HG03520 (cell line): ENCODE data around the gene MZT1.

ENCODE experiments used
- ATAC-seq: cut with Tn5 transposase; IDR thresholded peaks from one replicate; pipeline ENCODE4 v1.9.1; 2021; ENCODE audit warnings: mild to moderate bottlenecking, moderate library complexity; ENCODE audit not compliant: unreplicated experiment

Gene MZT1

GRCh38 chr13:72686766-72687165 is 40.7 kb downstream of the MZT1 start:
- no peak for ATAC-seq

GRCh38 chr13:72680353-72680752 is 47.1 kb downstream of the MZT1 start:
- ATAC-seq = no peak

- ATAC-seq = no peak
These were observed 49.1 kb downstream of the MZT1 start for GRCh38 chr13:72678312-72678711.

DNA sequence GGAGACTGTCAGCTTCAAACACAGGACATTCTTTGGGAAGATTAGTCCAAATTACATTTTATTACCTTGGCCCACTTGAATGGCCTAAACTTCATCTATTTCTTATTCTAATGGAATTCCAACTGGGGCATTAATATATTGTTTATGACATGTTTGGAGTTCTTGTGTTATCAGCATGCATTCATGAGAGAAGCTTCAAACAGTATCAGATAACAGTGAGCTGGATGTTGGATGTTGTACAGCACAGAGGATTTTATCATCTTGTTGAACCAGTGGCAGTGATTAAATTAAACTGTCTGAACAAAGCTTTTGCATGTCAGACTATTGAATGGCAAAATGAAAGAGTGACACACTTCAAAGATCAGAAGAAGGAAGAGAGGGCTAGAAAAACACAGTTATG is 50.0 kb downstream of the MZT1 start:
- ATAC-seq = no peak

DNA sequence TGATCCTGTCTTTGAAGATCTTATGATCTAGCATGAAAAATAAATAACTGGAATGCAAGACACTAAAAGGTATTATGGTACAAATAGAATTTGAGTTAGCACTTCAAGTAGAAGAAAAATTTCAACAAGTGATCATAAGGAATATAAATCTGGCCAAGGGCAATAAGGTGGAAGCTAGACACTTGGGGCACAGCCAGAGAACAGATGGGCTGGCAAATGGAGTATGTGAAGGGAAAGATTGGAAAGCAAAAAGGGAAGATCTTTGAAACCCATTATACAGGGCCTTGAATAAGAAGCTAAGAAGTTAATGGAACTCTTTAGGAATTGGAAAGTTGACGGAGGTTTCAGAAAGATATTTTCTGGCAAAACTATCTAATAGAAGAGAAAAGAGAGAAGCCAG is 61.0 kb downstream of the MZT1 start:
- ATAC-seq = no peak

GRCh38 chr13:72662548-72662947 is 64.9 kb downstream of the MZT1 start:
- no peak for ATAC-seq
